HG03139 (cell line): ENCODE measurements around the gene SLC22A7.

Source experiments
- ATAC-seq: cut with Tn5 transposase; IDR thresholded peaks from one replicate; pipeline ENCODE4 v1.9.1; 2021; ENCODE audit not compliant: unreplicated experiment

The SLC22A7 gene, protein sequence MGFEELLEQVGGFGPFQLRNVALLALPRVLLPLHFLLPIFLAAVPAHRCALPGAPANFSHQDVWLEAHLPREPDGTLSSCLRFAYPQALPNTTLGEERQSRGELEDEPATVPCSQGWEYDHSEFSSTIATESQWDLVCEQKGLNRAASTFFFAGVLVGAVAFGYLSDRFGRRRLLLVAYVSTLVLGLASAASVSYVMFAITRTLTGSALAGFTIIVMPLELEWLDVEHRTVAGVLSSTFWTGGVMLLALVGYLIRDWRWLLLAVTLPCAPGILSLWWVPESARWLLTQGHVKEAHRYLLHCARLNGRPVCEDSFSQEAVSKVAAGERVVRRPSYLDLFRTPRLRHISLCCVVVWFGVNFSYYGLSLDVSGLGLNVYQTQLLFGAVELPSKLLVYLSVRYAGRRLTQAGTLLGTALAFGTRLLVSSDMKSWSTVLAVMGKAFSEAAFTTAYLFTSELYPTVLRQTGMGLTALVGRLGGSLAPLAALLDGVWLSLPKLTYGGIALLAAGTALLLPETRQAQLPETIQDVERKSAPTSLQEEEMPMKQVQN

DNA sequence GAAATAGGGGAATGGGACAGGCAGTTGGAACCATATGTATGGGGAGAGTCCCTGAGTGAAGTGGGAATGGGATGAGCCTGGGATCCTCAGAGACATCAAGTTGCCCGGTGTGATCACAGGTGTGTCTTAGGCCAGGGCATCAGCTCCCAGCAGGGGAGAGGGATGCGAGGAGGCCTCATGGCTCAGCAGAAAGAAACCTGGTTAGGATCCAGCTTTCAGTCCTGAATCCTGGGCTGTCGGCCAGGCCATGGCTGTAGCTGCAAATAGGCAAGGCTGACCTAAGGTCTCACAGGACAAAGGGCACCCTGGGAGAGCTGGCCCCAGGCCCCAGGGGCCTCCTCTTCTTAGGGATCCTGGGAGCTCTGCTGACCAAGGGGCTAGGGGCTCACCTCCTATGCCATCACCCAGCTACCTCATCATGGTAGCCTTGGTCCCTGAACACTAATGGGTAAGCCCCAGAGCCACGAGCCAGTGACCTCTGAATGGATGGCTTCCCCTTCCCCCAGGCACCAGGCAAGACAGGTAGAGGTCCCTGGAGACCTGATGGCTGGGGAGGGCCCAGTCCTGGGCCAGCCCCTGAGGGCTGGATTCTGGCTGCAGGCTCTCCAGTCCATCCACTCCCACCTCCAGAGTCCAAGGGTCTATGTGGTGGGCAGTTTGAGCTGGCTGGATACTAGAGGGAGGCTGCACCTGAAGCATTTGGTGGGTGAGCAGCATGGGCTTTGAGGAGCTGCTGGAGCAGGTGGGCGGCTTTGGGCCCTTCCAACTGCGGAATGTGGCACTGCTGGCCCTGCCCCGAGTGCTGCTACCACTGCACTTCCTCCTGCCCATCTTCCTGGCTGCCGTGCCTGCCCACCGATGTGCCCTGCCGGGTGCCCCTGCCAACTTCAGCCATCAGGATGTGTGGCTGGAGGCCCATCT is at the start of gene SLC22A7:
TSS of gene SLC22A7 (plus strand) at position 617 of the 921 bp plus-strand sequence. CDS start at position 716, 99 bp downstream.
- no peak for ATAC-seq

DNA sequence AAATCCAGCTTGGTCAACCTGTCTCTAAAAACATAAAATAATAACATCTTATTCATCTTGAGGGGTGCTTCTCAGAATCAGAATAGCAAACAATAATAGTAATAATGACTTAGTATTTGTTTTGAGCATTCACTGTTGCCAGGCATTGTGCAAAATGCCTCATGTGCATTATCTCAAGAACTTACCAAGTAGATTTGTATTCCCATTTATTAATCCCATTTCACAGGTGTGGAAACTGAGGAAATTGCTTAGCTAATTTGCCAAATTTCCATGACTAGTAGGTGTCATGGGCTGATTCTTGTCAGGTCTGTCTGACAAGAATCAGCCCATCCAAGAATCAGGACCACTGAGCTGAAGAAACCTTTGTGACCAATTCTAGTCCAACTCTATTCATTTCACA is 49.3 kb upstream of the SLC22A7 start:
- no peak for ATAC-seq

DNA sequence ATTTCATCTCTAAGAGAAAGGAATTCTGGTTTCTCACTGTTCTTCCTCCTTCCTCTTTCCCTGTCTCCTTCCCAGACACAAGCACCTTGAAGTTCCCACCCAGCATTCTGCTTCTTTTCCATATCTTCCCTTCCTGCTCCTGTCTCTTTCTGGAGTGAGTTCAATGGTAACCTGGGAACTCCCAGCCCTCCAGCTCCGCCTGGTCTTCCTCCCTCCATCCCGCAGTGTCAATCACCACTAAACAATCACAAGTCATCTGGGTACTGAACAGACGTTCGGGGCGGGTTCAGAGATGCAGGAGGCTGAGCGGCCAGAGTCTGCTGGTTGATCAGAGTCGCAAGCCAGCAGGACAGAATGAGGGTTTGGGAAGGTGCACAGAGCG is 47.1 kb upstream of the SLC22A7 start:
- ATAC-seq: no peak

DNA sequence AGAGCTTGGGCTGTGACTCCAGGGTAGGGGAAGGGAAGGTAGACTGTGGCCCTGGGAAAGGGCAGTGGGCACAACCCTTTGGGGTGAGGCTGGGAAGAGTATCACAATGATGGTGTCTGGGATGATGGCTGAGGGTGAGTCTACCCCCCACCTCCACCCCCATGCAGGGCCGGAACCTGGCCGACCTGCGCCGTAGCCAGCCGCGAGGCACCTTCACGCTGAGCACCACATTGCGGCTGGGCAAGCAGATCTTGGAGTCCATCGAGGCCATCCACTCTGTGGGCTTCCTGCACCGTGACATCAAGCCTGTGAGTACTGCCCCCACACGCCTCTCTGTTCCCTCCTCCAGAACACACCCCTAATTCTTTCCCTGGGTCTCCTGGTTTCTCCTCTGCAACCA is 44.7 kb upstream of the SLC22A7 start:
- ATAC-seq: no peak

DNA sequence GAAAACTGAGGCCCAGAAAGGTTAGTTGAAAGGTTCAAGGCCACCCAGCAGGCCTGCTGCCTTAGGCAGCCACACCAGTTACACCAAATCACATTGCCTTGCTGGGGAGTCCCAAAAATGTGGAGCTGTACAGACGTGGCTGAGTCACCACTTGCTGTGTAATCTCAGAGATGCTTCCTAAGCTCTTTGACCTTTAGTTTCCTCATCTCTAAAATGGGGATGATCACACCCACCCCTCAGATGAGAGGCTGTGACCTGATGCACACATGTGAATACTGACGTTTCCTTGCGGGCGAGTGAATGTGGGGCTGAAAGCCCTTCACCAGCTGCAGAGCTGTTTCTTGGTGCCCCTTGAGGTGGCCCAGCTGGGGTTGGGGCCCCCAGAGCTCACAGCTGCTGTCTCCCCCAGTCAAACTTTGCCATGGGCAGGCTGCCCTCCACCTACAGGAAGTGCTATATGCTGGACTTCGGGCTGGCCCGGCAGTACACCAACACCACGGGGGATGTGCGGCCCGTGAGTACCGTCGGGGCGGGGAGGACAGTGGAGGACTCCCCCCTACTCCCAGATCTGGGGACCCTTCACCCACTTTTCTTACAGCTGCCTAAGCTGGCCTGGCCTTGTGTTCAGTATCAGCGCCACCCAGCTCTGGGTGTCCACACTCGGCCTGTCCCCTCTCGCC is 43.8 kb upstream of the SLC22A7 start:
- ATAC-seq: no peak

DNA sequence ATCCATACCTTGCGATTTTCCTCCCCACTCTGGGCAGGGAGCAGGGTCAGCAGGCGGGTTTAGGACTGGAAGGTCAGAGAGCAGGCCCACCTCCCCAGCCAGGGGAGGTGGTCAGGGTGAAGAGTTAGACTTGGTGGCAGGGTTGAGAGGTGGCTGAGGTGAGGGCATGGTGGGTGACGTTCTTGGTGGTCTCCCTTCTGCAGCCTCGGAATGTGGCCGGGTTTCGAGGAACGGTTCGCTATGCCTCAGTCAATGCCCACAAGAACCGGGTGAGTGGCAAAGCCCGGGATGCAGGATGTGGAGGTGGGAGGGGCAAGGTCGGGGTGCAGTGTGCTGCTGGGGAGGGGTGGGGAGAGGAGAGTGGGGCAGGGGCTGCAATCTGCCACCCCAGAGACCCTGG is 43.2 kb upstream of the SLC22A7 start:
- no peak for ATAC-seq

DNA sequence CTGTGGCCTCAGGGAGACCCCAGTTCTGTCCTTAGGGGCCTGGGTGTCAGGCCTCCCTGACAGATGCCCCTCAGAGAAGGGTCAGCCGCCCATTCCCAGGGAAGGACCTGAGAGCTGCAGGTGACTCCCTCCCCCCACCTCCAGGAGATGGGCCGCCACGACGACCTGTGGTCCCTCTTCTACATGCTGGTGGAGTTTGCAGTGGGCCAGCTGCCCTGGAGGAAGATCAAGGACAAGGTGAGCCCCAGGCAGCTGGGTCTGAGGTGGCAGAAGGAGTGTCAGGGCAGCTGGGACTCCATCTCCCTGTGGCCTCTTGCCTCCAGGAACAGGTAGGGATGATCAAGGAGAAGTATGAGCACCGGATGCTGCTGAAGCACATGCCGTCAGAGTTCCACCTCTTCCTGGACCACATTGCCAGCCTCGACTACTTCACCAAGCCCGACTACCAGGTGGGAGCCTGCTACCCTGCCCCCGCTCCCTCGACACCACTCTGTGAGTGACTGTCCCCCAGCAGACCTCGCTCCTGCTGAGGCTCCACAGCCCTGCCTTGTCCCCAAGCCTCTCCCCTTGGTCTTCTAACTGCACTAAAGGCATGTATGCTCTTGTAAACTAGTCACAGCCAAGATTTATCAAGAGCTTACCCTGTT is 42.5 kb upstream of the SLC22A7 start:
- ATAC-seq: no peak

DNA sequence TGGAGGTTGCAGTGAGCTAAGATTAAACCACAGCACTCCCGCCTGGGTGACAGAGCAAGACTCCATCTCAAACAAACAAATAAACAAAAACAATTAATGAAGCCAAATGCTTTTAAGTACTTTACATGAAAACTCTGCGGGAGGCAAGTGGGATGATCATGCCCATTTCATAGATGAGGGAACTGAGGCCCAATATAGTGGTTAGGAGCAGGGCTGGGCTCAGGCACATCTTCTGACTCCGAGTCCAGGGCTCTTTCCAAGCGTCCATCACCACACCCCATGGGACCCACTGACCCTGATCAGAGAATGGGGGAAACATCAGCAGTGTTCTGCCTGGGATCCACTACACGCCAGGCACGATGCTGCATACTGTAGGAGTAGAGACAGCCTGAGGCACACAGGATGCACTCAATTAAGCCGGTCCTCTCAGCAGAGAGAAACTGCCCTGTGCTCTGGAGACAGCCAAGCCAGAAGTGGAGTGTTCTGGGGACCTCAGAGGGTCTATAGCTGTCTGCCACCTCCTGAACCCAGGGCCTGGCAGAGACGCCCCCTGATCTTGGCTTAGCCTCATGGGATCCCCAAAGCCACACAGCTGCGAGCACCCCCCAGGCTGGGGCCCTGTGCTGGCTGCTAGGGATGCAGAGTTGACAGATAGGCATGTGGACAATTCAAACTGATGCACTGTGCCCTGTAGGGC is 41.2 kb upstream of the SLC22A7 start:
- no peak for ATAC-seq

DNA sequence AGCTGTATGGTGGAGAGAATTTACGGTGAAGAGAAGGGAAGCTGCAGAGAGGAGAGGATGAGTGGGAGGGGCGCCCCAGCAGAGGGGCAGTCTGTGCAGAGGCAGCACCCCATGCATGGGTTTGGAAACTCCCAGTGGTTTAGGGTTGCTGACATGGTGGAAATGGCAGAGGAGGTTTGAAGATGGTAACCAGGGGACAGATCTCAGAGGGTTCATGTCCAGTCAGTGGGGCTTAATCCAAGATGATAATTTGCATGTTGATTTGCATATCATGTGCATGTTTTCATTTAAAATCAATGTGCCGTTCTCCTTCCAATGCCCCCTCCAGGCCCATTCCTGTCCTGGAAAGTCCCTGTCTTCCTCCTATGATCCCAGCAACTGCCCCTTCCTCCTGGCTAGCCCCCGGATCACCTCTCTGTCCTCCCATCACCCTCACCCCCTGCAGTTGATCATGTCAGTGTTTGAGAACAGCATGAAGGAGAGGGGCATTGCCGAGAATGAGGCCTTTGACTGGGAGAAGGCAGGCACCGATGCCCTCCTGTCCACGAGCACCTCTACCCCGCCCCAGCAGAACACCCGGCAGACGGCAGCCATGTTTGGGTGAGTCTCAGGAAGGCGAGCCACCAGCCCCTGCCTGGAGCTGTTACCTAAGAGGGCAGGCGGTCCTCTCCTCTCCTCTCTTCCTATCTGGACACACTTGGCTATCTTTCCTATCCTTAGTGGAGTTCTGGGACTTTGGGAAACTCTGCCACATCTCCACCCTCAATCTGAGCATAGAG is 40.5 kb upstream of the SLC22A7 start:
- ATAC-seq: no peak

DNA sequence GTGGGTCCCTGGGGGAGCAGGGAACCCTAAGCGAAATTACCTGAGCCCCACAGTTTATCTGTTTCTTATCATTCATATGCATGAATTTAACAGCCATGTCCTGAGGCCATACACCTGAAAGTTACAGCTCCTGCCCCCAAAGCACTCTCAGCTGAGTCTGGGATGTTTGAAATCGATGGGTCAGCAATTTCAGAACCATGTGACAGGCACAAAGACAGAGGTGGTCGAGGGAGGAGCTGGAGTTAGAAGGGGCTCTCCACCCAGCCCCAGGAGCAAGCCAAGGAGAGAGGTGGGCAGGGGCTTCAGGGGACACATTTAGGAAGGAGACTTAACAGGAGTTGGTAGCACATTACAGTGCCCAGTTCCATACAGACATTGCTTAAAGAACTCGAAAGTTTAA is 39.9 kb upstream of the SLC22A7 start:
- ATAC-seq: no peak

DNA sequence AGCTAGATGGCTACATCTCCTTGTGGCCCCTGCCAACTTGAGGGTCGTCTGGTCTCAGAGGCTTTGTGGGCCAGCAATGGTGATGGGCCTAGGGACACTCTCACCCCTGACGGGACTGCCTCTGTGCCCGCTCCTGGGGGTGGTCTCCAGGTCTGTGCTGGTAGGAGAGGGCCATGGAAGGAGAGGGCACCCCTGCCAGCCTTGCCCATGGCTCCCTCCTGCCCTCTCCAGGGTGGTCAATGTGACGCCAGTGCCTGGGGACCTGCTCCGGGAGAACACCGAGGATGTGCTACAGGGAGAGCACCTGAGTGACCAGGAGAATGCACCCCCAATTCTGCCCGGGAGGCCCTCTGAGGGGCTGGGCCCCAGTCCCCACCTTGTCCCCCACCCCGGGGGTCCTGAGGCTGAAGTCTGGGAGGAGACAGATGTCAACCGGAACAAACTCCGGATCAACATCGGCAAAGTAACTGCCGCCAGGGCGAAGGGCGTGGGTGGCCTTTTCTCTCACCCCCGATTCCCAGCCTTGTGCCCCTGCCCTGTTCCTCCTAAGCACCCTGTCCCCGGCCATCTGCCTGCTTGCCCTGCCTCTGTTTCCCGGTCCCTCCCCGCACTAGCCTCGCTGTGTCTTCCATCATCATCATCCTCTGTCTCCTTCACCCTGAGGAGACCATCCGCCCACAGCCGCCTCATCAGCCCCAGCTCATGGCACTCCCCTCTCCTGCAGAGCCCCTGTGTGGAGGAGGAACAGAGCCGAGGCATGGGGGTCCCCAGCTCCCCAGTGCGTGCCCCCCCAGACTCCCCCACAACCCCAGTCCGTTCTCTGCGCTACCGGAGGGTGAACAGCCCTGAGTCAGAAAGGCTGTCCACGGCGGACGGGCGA is 39.0 kb upstream of the SLC22A7 start:
- ATAC-seq: no peak

DNA sequence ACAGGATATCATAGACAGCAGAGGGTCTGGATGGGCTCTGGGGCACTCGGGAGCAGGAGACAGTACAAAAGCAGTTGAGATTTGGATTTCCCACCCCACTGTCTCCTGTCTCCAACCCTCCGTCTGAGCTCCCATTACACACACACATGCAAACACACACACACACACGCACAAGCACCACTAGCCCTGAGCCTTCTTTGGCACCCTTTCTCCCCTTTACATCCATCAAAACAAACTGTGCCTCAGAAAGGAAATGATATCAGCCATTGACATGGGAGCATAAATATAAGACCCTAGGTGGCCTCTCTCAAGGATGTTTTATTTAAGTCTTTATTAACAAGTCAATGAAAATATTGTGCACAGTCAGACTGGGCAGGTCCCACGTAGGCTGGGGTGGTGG is 37.3 kb upstream of the SLC22A7 start:
- no peak for ATAC-seq

DNA sequence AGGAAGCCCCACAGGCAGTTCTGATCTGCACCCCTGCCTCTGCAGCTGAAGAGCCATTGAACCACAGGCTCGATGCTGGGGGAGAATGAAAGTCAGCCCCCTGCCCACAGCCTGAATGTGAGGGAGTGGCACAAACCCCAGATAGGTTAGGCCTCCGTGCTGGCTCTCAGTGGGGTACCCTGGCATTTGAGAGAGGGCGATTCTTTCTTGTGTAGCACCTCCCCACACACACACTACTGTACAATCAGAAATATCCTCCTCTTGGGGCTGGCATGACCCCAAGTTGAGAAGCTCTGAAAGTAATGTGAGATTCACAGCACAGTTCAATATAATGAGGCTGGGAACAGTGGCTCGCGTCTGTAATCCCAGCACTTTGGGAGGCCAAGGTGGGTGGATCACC is 36.9 kb upstream of the SLC22A7 start:
- ATAC-seq: no peak

DNA sequence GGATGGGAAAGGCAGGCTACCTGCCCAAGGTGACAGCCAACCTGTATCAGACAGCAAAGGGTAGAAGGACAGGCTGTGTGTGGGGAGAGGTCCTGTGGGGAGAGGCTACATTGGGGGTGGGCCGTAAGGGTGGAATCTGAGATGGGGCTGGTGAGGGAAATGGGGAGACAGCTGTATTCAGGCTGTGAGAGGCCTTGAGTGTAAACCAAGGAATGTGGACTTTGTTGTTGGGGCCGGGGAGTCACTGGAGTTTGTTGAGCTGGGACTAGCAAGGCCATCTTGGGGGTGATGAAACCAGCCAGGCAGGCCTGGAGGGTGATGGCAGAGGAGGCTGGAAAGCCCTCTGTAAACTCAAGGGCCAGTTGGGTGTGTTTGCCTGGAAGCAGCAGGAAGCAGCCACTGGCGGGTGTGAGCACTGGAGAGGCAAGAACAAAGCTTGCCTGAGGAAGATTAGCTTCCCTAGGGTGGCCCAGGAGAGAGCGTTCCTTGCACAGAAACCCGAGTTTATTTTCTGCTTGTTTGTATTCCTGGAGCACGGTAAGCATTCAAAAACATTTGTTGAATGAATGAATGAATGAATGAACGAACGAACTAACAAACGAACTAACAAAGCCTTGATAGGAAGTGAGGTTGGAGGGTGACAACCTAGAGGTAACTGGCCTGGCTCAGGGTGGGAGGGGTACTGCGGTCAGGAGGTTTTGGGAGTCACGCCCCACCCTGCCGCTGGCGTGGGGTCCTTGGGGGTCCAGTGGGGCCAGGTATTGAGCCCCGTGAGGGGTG is 35.9 kb upstream of the SLC22A7 start:
- no peak for ATAC-seq

DNA sequence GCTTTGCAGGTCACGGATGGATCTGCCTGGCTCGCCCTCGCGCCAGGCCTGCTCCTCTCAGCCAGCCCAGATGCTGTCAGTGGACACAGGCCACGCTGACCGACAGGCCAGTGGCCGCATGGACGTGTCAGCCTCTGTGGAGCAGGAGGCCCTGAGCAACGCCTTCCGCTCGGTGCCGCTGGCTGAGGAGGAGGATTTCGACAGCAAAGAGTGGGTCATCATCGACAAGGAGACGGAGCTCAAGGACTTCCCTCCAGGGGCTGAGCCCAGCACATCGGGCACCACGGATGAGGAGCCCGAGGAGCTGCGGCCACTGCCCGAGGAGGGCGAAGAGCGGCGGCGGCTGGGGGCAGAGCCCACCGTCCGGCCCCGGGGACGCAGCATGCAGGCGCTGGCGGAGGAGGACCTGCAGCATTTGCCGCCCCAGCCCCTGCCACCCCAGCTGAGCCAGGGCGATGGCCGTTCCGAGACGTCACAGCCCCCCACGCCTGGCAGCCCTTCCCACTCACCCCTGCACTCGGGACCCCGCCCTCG is 35.2 kb upstream of the SLC22A7 start:
- no peak for ATAC-seq

DNA sequence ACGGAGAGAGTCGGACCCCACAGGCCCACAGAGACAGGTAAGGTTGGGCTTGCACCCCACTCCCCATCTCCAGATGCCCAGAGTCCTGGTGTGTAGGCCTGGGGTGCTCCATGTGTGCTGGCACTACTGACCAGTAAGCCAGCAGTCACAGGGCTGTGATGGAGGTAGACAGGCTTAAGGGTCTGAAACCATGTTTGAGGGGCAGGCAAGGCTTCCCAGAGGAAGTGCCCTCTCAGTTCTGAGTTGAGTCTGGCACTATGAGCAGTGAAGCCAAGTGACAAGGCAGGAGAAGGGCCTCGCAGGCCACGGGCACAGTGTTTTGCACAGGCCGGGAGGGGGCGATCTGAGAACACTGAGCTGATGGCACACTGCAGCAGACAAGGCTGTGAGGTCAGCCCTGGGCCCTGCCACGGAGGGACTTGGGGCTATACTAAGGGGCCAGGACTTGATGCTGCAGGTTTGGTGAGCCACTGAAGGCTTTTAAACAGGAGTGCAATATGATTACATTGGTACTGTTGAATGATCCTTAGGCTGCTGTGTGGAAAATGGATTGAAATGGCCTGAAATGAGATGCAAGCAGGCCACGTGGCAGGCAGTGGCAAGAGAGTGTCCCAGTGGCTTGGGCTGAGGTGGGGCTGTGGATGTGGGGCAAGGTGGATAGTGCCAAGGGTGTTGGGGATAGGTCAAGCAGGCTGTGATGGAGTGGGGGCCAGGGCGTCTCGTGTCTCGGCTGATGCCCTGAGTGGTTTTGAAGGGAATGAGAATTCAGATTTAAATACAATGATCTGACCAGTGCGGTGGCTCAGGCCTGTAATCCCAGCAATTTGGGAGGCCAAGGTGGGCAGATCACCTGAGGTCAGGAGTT is 34.5 kb upstream of the SLC22A7 start:
- no peak for ATAC-seq
